ENCODE data around the gene ADCY10. TPM values are rescaled to one million over a fixed set of nuclear protein-coding genes. Genes with fewer than 3 reads are reported as not detected.

Gene ADCY10
- total RNA-seq, 2 experiments from 2014 or later, result 0.15 TPM; not detected in 1

- Histone ChIP-seq H3K4me2 (ENCODE audit: low read length) (no peak overlapping the region), H3K36me3 (ENCODE audit: insufficient read depth, low read length) (no peaks in the 10 kb centered on the region), H3K4me3 (ENCODE audit: low read depth, low read length, poor library complexity, severe bottlenecking) (no peak overlapping the region), H3K9me3 (ENCODE audit: low read length) (no peaks in the 10 kb centered on the region), H3K9me2 (ENCODE audit: insufficient read depth, low read length) (no peaks in the 10 kb centered on the region), H4K20me1 (ENCODE audit: insufficient read depth, low read length) (no peaks in the 10 kb centered on the region), H3K27ac (ENCODE audit: low read depth, low read length, poor library complexity, severe bottlenecking) (no peak overlapping the region), H3K79me2 (ENCODE audit: insufficient read depth, low read depth, low read length) (no peaks in the 10 kb centered on the region), H2AFZ (ENCODE audit: low read length) (no peak overlapping the region), H3K4me1 (ENCODE audit: insufficient read depth, low read length, poor library complexity, severe bottlenecking) (peaks cover 11% of the 10 kb centered on the region)
- POLR2A ChIA-PET, result interaction anchor here (0.8 kb wide), 1 partner anchor 21 kb away, joined by 3 read pairs; no protein-coding TSS in a partner anchor
- intact Hi-C loops (cut with micrococcal nuclease; ENCODE audit: unreplicated experiment), result loop anchor here (5.0 kb wide), 1 partner anchor 181 kb away; no protein-coding TSS in a partner anchor
- TF ChIP-seq EZH2phosphoT487 (IDR thresholded peaks at IDR 0.05; ENCODE audit: borderline replicate concordance, low read depth, low read length) (no peak), CTCF (conservative IDR thresholded peaks at IDR 0.05; ENCODE audit: low read length) (no peak)
- BruUV-seq (replicated peaks), result no TSS peak
- no peak for DNase-seq (ENCODE audit: low spot score)
- CTCF ChIA-PET (ENCODE audit: unreplicated experiment), result no interaction called here
Observed at GRCh38 chr1:167900907-167901306, 13.0 kb downstream of the ADCY10 start.

GRCh38 chr1:167899253-167899681 is 14.7 kb downstream of the ADCY10 start:
- Histone ChIP-seq H3K79me2 (ENCODE audit: insufficient read depth, low read depth, low read length) (no peaks in the 10 kb centered on the region), H3K27ac (ENCODE audit: low read depth, low read length, poor library complexity, severe bottlenecking) (no peak overlapping the region), H3K4me1 (ENCODE audit: insufficient read depth, low read length, poor library complexity, severe bottlenecking) (peaks cover 11% of the 10 kb centered on the region), H3K36me3 (ENCODE audit: insufficient read depth, low read length) (no peaks in the 10 kb centered on the region), H2AFZ (ENCODE audit: low read length) (no peak overlapping the region), H3K9me2 (ENCODE audit: insufficient read depth, low read length) (no peaks in the 10 kb centered on the region), H3K4me3 (ENCODE audit: low read depth, low read length, poor library complexity, severe bottlenecking) (no peak overlapping the region), H3K9me3 (ENCODE audit: low read length) (no peaks in the 10 kb centered on the region), H4K20me1 (ENCODE audit: insufficient read depth, low read length) (no peaks in the 10 kb centered on the region), H3K4me2 (ENCODE audit: low read length) (no peak overlapping the region)
- CTCF ChIA-PET (ENCODE audit: unreplicated experiment), result no interaction called here
- intact Hi-C loops (cut with micrococcal nuclease; ENCODE audit: unreplicated experiment), result no loop called here
- BruUV-seq (replicated peaks), result no TSS peak
- TF ChIP-seq CTCF (conservative IDR thresholded peaks at IDR 0.05; ENCODE audit: low read length) (no peak), EZH2phosphoT487 (IDR thresholded peaks at IDR 0.05; ENCODE audit: borderline replicate concordance, low read depth, low read length) (no peak)
- POLR2A ChIA-PET, result interaction anchor here (0.7 kb wide), 1 partner anchor 97 kb away, joined by 3 read pairs; no protein-coding TSS in a partner anchor
- DNase-seq (ENCODE audit: low spot score), result no peak

- Histone ChIP-seq H4K20me1 (ENCODE audit: insufficient read depth, low read length) (no peaks in the 10 kb centered on the region), H3K79me2 (ENCODE audit: insufficient read depth, low read depth, low read length) (no peaks in the 10 kb centered on the region), H3K27ac (ENCODE audit: low read depth, low read length, poor library complexity, severe bottlenecking) (no peak overlapping the region), H3K36me3 (ENCODE audit: insufficient read depth, low read length) (no peaks in the 10 kb centered on the region), H2AFZ (ENCODE audit: low read length) (no peak overlapping the region), H3K4me3 (ENCODE audit: low read depth, low read length, poor library complexity, severe bottlenecking) (no peak overlapping the region), H3K9me2 (ENCODE audit: insufficient read depth, low read length) (no peaks in the 10 kb centered on the region), H3K4me1 (ENCODE audit: insufficient read depth, low read length, poor library complexity, severe bottlenecking) (peaks cover 11% of the 10 kb centered on the region), H3K9me3 (ENCODE audit: low read length) (no peaks in the 10 kb centered on the region), H3K4me2 (ENCODE audit: low read length) (no peak overlapping the region)
- intact Hi-C loops (cut with micrococcal nuclease; ENCODE audit: unreplicated experiment), result no loop called here
- BruUV-seq (replicated peaks), result no TSS peak
- CTCF ChIA-PET (ENCODE audit: unreplicated experiment), result no interaction called here
- DNase-seq (ENCODE audit: low spot score), result no peak
- POLR2A ChIA-PET, result interaction anchor here (0.7 kb wide), 2 partner anchors 97 to 152 kb away, joined by 3 read pairs; no protein-coding TSS in a partner anchor
- TF ChIP-seq CTCF (conservative IDR thresholded peaks at IDR 0.05; ENCODE audit: low read length) (no peak), EZH2phosphoT487 (IDR thresholded peaks at IDR 0.05; ENCODE audit: borderline replicate concordance, low read depth, low read length) (no peak)
Observed at GRCh38 chr1:167898578-167899222, 15.2 kb downstream of the ADCY10 start.
